GM18502 (cell line): ENCODE measurements around the gene ADCY1.

Experiments used
- ATAC-seq: cut with Tn5 transposase; IDR thresholded peaks from one replicate; pipeline ENCODE4 v1.9.1; 2021; ENCODE audit warnings: mild to moderate bottlenecking; ENCODE audit not compliant: unreplicated experiment, poor library complexity

ADCY1 gene

DNA sequence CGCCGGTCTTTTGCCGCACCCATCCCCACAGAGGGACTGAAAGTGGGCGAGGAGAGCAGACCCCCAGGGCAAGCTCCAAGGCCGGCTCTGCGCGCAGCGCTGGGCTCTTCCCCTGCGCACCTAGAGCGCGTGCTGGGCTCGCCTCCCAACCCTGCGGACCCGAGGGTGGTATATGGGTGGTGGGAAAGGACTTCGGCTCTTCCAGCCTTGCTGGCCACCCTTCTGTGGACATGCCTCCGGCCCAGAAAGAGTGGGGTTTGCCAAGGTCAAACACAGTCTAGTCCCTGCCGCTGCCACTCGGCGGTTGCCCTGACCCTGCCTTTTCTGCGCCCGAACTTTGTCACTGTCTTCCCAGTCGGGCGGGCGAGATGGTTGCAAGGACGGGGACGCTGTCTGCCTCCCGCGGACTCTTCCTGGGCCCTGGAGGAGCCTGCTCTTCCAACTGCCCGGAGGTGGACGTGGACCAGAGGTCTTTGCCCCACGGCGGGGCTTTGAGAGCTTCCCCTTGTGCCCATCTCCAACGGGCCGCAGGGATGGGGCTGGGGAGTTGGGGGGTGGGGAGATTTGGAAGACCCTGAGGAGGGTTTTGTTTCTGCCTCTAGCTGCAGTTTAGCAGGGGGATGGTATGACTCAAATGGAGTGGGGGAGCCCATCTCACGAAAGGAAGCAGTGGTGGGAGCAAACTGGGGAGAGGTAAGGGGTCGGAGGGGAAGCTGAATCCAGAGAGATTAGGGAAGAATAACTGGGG, 1.5 kb downstream of the ADCY1 start:
- ATAC-seq, result no peak

DNA sequence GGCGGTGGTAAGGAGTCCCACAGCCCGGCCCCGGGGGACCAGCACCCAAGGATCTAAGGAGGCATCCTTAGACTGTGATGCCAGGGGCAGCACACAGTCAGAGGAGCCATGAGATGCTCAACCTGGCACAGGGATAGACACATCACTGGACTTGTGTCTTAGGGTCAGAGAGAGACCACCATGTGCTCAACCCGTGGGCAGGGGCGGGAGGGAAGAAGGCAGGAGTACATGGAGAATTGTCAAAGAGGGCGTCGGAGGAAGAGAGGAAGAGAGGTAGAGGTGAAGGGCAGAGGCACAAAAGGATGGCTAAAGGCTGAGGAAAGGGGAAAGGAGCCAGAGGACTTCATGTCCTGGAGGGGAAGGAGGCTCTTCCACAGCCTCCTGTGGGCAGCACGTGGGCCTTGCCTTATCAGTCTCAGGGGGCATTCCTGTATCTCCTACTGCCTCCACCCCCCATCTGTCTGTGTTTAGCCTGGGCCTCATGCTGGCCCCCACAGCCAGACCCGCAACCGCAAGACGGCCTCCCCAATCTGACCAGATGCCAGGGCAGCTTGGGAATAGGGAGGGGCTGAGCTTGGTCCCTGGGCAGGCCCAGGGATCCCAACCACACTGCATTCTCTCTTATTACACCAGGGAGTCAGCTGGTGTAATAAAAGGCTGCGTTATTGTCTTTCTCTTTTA, 2.2 kb downstream of the ADCY1 start:
- no peak for ATAC-seq

DNA sequence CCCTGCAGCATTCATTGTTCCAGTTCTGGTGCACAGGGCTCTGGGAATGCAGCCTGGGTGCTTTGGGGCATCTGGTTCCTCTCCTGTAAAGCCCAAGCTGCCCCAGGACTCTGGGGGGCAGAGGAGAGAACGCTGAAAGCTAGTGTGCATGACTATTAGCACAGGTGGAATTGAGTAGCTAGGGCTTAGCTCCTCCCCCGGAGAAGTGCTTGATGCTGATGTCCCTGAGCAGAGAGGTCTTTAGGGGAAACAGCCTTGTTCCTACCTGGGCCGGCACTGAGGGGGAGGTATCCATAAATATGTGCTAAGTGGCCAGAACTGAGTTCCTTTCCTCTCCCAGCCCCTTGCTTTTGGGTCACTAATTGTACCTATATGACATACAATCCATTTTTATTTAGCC, 3.9 kb downstream of the ADCY1 start:
- no peak for ATAC-seq

DNA sequence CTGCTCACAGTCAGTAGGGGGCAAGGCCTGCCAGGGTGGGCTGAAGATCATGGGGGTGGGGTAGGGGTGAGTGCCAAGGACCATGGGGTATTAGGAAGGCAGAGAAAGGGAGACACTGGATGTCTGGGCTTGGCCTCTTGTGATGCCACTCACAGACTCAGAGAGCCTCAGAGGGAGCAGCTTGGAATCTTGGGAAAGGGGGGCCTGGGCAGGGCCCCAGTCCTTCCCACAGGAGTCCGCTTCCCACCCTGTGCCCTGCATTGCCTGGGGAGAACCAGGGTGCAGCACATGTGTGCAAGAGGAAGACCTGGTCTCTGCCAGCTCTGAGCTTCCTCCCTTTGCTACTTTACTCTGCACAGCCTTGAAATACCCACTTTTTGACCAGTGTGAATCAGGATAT, 4.3 kb downstream of the ADCY1 start:
- ATAC-seq, result no peak

DNA sequence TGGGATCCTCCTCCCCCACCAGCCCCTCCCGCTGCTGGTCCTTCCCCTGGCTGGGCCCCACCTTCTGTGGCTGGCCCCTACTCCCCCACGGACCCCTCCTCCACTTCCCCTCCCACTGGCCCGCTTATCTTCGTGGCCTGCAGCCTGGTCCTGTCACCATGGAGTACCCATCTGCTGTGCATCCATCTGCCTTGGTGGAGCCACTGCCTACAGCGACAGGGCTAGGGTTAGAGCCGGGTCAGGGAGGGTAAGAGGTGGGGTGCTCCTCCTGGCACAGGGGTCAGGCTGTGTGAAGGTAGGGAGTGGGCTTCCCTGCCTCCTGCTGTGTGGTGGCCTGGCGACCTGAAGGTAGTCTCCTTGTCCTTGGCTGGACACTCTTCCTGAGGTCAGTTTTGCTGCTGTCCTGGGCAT, 5.2 kb downstream of the ADCY1 start:
- ATAC-seq, result no peak

DNA sequence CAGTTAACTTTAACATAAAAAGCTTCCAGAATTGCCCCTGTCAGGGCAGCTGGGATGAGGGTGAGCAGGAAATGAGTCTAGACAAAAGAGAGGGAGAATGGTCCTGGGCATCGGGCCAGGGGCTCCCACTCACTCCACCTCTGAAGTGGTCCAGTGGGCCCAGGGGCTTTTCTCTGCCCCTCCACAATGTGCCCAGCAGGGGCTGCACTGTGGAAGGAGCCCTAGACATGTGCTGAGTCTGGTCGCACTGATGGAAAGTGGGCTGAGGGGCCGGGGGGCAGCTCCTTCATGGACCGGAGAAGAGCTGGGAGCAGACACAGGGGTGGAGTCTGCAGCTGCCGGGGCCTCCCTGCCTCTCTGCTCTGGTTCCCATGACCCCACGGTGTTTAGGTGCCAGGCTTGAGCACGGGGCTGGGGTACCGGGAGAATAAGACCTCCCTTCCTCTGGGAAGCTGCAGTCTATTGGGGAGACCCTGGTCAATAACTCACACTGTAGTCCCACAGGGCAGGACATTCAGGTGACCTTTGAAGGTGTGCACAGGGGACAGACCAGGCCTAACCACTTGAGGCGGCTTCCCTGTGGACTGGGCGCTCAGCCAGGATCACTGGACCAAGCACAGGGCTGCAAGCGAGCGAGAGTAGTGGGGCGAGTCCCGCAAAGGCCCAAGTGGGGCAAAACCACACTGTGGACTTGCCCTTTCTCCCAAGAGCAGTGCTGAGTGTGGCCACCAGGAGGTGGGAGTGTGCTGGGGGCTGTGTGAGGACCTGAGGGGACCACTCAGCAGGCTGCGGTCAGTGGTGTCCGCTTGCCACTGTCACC, 6.1 kb downstream of the ADCY1 start:
- ATAC-seq, result no peak

DNA sequence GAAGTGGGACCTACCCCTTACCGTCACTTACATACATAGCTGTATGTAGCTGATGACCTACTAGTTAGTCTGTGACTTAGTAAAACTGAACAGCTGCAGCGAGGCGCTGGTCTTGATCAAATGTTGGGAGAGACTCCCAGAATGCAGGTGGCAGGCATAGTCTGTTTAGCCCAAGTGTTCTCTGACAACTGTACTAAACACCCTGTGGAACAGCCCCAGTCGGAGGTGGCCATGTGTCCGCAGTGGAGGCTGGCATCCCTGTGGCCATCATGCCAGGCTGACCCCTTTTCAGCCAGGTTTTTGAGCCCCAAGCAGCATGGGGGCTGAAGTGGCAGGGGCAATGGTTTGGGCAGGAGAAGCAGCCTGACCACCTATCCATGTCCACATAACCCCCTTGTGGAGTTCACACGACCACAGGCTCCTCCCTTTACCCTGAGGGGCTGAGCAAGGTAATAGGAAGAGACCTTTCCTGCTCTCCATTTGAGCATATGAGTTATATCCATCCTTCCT, 7.2 kb downstream of the ADCY1 start:
- no peak for ATAC-seq

DNA sequence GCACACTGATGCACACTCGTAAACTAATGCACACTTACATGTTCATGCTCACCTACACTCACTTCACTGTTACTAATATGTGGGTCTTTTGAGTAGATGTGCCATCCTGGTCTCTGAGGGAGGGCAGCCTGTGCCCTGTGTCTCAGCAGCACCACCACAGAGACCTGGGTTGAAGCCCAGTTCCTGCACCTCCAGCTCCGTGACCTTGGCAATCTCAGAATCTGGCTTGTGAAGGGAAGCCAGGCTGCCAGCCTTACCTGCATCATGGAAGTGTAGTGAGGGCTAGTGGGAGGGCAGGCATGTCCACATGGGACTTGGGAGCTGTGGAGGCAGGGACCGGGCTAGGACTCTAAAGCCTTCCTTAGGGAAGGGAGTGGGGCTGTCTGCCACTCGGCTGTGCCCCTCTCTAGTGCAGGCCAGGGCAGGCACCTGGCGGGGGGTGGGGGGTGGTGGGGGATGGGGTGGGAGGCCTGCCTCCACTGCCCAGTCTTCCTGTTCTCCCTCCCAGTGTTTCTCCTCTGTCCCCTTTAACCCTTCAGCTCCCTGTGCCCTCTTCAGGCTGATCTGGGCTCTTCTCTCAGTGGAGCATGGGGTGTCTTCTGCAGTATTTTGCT, 8.1 kb downstream of the ADCY1 start:
- ATAC-seq, result no peak

DNA sequence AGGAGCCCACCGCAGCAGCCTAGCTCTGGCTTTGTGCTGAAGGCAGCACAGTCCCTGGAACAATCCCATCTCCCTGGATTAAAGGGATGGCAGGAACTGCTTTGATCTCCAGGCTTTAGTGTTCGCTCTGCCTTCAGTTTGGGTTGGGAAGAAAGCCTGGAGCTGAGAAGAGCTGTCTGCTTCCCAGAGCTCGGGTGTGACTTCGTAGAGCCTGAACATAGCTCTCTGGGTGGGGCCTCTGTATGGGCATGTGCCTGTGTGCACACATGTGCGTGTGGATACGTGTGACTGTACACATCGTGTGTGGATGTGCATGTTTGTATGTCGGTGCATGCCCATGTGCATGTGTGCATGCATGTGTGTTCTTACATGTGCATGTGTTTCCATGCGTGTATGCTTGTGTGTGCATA, 8.7 kb downstream of the ADCY1 start:
- no peak for ATAC-seq

DNA sequence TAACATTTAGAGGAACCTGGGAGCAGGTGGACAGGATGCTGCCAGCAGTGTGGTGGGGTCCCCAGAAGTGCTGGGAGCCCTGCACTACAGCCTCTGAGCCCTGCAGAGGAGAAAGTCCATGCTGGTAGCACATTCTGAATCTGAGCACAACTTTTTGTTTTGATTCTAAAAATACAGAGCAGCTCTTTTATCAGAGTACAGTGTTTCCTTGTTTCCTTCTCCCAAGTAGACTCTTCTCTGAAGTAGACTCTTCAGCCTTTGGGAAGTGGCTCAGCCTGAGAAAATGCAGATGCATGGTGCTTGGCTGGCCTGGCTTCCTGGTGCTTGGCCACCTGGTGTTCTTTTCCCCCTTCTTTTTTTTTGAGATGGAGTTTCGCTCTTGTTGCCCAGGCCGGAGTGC, 9.1 kb downstream of the ADCY1 start:
- ATAC-seq, result no peak

DNA sequence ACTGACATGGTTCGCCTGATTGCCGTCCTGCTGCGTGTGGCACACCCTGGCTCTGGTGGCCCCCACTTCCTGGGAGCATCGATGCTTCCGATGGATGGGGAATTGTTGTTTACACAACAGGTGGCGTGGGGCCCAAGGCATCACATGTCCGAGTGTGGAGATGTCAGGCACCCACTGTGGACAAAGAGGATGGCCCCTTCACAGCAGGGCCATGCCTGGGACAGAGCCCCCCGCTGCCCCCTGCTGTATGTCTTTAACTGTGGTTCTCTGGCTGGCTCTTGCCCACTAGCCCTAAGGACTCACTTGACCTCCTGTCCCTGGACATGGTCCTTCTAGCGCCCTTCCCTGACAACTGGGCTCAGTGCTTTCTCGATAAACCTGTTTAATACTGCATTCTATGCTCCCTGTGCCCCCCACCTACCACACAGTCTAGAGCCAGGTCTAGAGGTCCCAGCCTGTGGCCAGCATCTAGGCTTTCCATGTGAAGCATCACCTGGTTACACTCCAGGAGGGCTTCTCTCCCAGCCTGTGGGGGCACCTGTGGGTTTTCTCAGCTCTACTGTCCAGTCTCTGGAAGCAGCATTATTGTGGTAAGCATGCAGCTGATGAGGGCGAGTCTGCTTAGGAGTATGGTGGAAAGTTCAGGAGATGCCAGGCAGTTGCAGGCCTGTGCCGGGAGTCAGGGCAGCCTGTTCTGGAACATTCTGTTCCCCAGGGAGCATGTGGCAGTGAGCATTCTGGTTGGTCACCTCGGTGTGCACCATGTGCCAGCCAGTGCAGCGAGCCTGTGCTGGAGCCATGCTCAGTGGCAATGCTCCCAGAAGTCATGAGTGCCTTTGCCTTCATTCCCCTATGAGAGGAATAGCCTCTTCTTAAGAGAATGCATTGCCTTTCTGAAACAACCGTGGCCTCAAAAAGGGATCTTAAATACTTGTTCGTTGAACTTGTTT, 10.4 kb downstream of the ADCY1 start:
- no peak for ATAC-seq

DNA sequence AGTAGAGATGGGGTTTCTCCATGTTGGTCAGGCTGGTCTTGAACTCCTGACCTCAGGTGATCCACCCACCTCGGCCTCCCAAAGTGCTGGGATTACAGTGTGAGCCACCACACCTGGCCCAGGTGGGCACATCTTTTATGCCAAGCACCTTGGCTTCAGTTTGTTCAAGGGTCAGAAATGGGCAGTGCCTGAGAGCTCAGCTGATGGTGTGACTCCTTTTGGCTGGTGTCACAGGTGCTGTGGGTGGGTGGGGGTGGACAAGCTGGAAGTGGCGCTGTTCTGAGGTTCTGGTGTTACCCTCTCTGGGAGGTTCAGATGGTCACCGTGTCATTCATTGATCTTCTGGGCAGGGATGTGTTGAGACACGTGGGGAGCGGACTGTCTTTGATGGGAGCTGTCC, 11.5 kb downstream of the ADCY1 start:
- ATAC-seq, result no peak

DNA sequence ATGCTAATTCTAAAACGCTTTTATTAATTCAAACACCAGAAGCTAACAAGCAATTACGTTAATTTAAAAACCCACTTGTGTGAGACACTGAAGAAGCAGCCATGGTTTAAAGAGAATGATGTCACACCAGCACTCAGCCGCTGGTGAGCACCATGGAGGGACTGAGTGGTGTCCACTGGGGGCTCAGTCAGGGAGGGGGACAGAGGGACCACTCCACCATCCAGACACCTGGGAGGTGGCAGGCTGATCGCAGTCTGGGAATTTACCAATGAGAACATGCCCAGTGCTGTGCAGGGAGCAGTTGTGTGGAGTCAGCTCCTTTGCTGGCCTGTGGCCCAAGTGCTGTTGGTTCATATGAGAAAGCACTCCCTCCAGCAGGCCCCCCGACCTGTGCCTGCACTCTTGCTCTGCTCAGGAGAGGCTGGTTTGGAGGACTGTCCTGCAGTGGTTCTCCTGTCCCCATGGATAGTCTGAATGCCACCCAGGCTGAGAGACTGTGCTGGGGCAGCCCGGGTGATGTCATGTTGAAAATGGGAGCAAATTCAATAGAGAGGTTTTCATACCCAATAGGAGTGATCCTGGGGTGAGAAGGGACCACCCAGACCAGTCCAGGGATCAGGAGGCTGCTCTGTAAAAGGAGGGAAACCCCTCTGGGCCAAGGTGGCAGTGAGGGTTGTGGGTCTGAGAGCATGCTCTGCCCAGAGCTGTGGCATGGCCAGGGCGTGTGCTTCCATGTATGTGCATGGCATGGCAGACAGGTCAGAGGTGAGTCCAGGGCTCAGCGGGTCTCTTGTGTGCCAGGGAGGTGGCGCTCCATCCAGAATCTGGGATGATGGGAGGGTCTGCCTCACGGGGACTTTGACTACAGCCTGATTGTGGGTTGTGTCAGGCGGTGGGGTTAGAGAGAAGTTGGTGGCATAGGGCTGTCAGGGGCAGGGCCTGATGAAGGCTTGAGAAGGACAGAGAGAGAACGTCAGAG, 12.7 kb downstream of the ADCY1 start:
- ATAC-seq, result no peak

DNA sequence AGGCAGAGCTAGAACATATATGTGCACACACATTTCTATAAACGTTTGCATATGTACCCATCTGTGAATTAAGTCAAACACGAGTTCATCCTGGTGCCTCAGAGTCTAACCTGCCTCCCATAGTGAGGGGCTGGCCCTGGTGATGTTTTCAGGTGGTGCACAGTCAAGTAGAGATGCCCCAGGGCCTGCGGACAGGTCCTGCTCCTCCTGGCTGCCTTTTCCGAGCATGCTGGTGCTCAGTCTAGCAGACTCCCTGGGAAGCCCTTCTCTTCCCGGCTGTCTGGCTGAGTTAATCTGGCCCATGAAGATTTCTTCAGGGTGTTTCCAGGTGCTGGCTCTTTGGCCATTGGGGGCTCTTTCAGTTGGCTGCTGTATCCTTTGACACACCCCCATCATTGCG, 14.3 kb downstream of the ADCY1 start:
- no peak for ATAC-seq

DNA sequence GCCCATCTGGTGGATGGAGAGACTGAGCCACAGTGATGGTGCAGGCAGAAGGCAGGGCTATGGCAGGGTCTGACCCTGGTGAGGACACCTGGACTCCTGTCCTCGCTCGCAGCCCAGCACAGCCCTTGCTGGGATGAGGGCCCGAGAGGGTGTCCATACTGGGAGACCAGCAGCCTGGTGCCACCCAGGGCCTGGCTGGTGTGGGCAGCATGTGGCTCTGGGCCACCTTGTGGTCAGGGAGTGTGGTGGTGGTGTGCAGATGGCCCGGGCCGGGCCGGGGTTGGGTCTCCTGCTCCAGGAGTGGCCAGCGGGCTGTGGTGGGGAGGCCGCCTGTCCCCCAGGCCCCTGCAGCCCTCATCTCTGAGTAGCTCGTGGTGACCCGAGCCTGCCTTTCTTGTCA, 14.9 kb downstream of the ADCY1 start:
- ATAC-seq, result no peak

DNA sequence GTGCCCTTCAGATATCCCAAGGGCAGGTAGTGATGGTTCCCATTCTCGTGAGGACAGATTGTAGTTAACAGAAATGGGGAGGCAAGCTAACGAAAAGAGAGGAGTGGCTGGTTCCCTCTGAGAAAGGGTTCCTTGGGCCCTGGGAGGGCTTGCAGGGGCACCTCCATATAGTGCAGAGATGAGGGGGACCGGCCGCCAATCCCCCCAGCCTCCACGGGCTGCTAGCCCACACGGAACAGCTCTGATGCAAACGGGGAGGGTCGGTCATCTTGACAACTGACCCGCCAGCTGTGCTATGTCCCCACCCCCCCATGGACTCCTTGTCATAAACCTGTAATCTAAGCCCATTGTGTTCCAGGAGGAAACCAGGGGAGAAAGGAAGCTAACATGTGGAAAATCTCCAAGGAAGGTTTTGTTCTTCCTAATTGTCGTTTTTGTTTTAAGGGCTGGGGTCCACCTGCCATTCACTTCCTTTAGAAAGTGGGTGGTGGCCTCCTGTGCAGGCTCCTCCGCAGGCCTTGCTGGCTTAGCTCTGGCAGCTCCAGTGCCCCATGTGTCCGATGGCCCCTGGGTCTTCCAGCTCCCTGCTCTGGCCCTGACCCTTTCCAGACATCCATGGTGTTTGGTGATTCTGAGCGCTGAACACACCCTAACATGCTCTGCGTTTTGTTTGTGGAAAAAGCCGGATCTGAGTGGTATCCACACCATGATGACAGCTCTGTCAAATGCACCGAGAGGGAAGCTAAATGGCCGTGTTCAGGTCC, 15.9 kb downstream of the ADCY1 start:
- no peak for ATAC-seq

DNA sequence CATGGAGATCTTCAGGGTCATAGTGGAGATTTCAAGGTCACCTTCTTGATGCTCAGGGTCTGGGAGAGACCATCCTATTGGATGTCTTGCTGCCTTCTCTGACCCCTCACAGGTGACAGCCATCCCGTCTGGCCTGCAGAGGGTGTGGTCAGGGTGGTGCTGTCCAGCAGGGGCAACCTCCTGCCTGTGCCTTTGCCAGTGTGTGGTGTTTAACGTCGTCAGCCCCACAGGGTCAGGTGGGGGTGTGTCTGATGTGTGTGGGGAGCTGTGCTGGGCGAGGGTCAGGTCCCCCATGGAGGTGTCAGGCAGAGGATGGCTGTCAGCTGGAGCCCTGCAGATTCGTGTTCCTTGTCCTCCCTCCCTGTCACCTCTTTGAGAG, 16.5 kb downstream of the ADCY1 start:
- ATAC-seq, result no peak
